K562 (cell line): ENCODE data around the gene SMC1A. TPM values are rescaled to one million over a fixed set of nuclear protein-coding genes. Genes with fewer than 3 reads are reported as not detected.

Experiments used
- ATAC-seq: fragments of 200-7000 bp; cut with Tn5 transposase; 3 replicates; pipeline ENCODE4 v1.9.1; 2020; ENCODE audit warnings: moderate library complexity
- BruUV-seq: library from RNA; stranded (reverse); fragments of 400-500 nt; replicated peaks from 2 replicates; lab custom pipeline; 2021; lab: Mats Ljungman, UMichigan
- CTCF ChIA-PET: fragments of 300-600 bp; formaldehyde crosslinking; extraction: SDS; loops from one replicate; lab custom pipeline; 2021; ENCODE audit warnings: low intra/inter-chr PET ratio; lab: Yijun Ruan, JAX
- POLR2A ChIA-PET: fragments of 300-600, 350-650 bp; sonication (Branson Sonifier 250); formaldehyde crosslinking; extraction: SDS; loops from one replicate; lab custom pipeline; 2021; ENCODE audit warnings: antibody characterized with exemption, inconsistent platforms; lab: Yijun Ruan, JAX
- DNase-seq, 4 experiments: peaks; one replicate each; pipeline versions ENCODE4 v3.0.0 to v3.0.0-alpha.2; 2011 to 2018; ENCODE audit warnings: low spot score in 3 of 4, mixed read lengths in 3 of 4; ENCODE audit errors: extremely low read depth in 1 of 4
- FAIRE-seq: peaks from 2 replicates; lab custom pipeline; 2011; peaks lifted over from hg19 to GRCh38; lab: Jason Lieb, UNC
- H2AFZ ChIP-seq: 2 replicates; pipeline ENCODE4 v1.6.0; 2011; ENCODE audit warnings: low read depth, low read length, control low read depth, inconsistent platforms
- H3K27ac ChIP-seq: fragments of 200-600 bp; 3 replicates; pipeline ENCODE4 v1.8.0; 2011; ENCODE audit warnings: low read depth, mild to moderate bottlenecking, control low read depth, inconsistent platforms, low read length, moderate library complexity, mixed read lengths; ENCODE audit errors: extremely low read depth
- H3K27me3 ChIP-seq, 2 experiments: fragments of 300-600 bp in 1 of 2; 2 replicates in 1 of 2; 3 replicates in 1 of 2; pipeline versions ENCODE4 v1.6.0 to v1.8.0; 2011; ENCODE audit warnings: inconsistent platforms in 2 of 2, low read length in 2 of 2, mild to moderate bottlenecking in 1 of 2, mixed read lengths in 1 of 2, moderate library complexity in 1 of 2; ENCODE audit not compliant: control insufficient read depth in 2 of 2, insufficient read depth in 2 of 2
- H3K36me3 ChIP-seq: fragments of 300-600 bp; 3 replicates; pipeline ENCODE4 v1.8.0; 2011; ENCODE audit warnings: mild to moderate bottlenecking, low read length, inconsistent platforms; ENCODE audit not compliant: control insufficient read depth, insufficient read depth
- H3K4me1 ChIP-seq, 2 experiments: fragments of 200-600 bp in 1 of 2; replicated peaks in 1 of 2; 2 replicates in 1 of 2; 3 replicates in 1 of 2; pipeline versions ENCODE4 v1.5.1 to v1.8.0; 2011; ENCODE audit warnings: inconsistent platforms in 2 of 2, low read length in 2 of 2, mild to moderate bottlenecking in 1 of 2, mixed read lengths in 1 of 2, moderate library complexity in 1 of 2; ENCODE audit not compliant: control insufficient read depth in 2 of 2, insufficient read depth in 2 of 2
- H3K4me2 ChIP-seq: 2 replicates; pipeline ENCODE4 v1.6.1; 2011; ENCODE audit warnings: low read length, control low read depth, inconsistent platforms, mixed read lengths; ENCODE audit not compliant: insufficient read depth
- H3K4me3 ChIP-seq: fragments of 200-600 bp; sonication (generic), shearing (Covaris generic); 2 replicates; pipeline ENCODE4 v1.5.1; 2016; ENCODE audit warnings: control low read depth, inconsistent platforms
- H3K79me2 ChIP-seq: fragments of 200-600 bp; 3 replicates; pipeline ENCODE4 v1.8.0; 2011; ENCODE audit warnings: low read length, inconsistent platforms; ENCODE audit not compliant: control insufficient read depth, insufficient read depth
- H3K9ac ChIP-seq, 2 experiments: 2 replicates each; pipeline versions ENCODE4 v1.6.0 to v1.6.1; 2011; ENCODE audit warnings: low read depth in 2 of 2, low read length in 2 of 2, control low read depth in 1 of 2, inconsistent platforms in 1 of 2, mild to moderate bottlenecking in 1 of 2, mixed read lengths in 1 of 2; ENCODE audit not compliant: insufficient read depth in 1 of 2
- H3K9me1 ChIP-seq: one replicate; pipeline ENCODE4 v1.6.0; 2011; ENCODE audit warnings: inconsistent platforms, mild to moderate bottlenecking, low read length, moderate library complexity; ENCODE audit not compliant: control insufficient read depth, insufficient read depth
- H3K9me3 ChIP-seq: replicated peaks from 2 replicates; pipeline ENCODE4 v1.5.1; 2011; ENCODE audit warnings: low read depth, low read length, inconsistent platforms; ENCODE audit not compliant: control insufficient read depth, insufficient read depth
- H4K20me1 ChIP-seq: replicated peaks from 2 replicates; pipeline ENCODE4 v1.6.1; 2011; ENCODE audit warnings: low read length, inconsistent platforms, mixed read lengths; ENCODE audit not compliant: control insufficient read depth, insufficient read depth
- ATF4 ChIP-seq: fragments of 450-650 bp; formaldehyde crosslinking; IDR thresholded peaks from 2 replicates; pipeline ENCODE4 v1.4.0; 2022; ENCODE audit warnings: mild to moderate bottlenecking, moderate library complexity
- ELF1 ChIP-seq: fragments of 200-800 bp; sonication (Bioruptor generic); IDR thresholded peaks from 2 replicates; pipeline ENCODE4 v1.6.1; 2016; ENCODE audit warnings: missing genetic modification characterization, missing compliant biosample characterization
- FOXJ3 ChIP-seq: sonication (generic); formaldehyde crosslinking; IDR thresholded peaks from 2 replicates; pipeline ENCODE4 v1.4.0; 2020; ENCODE audit warnings: mild to moderate bottlenecking, missing genetic modification reagents
- HMGN3 ChIP-seq: IDR thresholded peaks from 2 replicates; pipeline ENCODE4 v1.6.1; 2011; ENCODE audit warnings: borderline replicate concordance, low read depth, mild to moderate bottlenecking, mixed read lengths, low read length; ENCODE audit not compliant: insufficient read length; ENCODE audit errors: extremely low read depth
- IRF2 ChIP-seq: sonication (generic); formaldehyde crosslinking; IDR thresholded peaks from 2 replicates; pipeline ENCODE4 v1.8.1; 2022; ENCODE audit warnings: mild to moderate bottlenecking, missing genetic modification reagents
- NFYB ChIP-seq: IDR thresholded peaks from 2 replicates; pipeline ENCODE4 v1.6.1; 2011; ENCODE audit warnings: mild to moderate bottlenecking, moderate library complexity; ENCODE audit not compliant: insufficient read length; ENCODE audit errors: extremely low read depth
- NR2C1 ChIP-seq, 2 experiments: fragments of 450-650 bp; IDR thresholded peaks; 2 replicates each; pipeline ENCODE4 v1.6.1; 2017; ENCODE audit warnings: mild to moderate bottlenecking in 2 of 2, antibody characterized with exemption in 1 of 2, inconsistent platforms in 1 of 2, missing compliant biosample characterization in 1 of 2, missing genetic modification characterization in 1 of 2
- POLR3G ChIP-seq: IDR thresholded peaks from 2 replicates; pipeline ENCODE4 v1.6.1; 2011; ENCODE audit not compliant: insufficient read length, insufficient replicate concordance; ENCODE audit errors: extremely low read depth
- RBFOX2 ChIP-seq: fragments of 200-400 bp; formaldehyde crosslinking; IDR thresholded peaks from 2 replicates; pipeline ENCODE4 v1.6.1; 2017; ENCODE audit warnings: low read depth, mild to moderate bottlenecking, low read length, moderate library complexity
- SPI1 ChIP-seq: IDR thresholded peaks from 2 replicates; pipeline ENCODE4 v1.6.1; 2011; ENCODE audit warnings: low read depth, low read length, control low read depth, borderline replicate concordance
- ZNF444 ChIP-seq: fragments of 250-450 bp; sonication (Bioruptor Pico); IDR thresholded peaks from 2 replicates; pipeline ENCODE4 v1.4.0; 2020; ENCODE audit warnings: mild to moderate bottlenecking, moderate library complexity
- ZNF764 ChIP-seq: fragments of 250-450 bp; sonication (Bioruptor Pico); IDR thresholded peaks from 2 replicates; pipeline ENCODE4 v1.4.0; 2020; ENCODE audit warnings: low read depth, mild to moderate bottlenecking, moderate library complexity
- WGBS: fragments of 100-300 bp; shearing (Covaris generic); methylation state at CpG from one replicate; pipeline ENCODE4 v1.1.6; 2016; ENCODE audit warnings: low coverage, mixed read lengths; ENCODE audit not compliant: insufficient coverage; ENCODE audit errors: missing lambda C conversion rate; 5-methylcytosine and 5-hydroxymethylcytosine counted together
- in situ Hi-C: fragments of 300-500 bp; cut with MboI; formaldehyde crosslinking; loops from 4 replicates; pipeline ENCODE4 v1.15.0; 2018; ENCODE audit warnings: inconsistent platforms, mixed read lengths
- intact Hi-C: fragments of 100-400 bp; cut with micrococcal nuclease; formaldehyde crosslinking; loops from 2 replicates; pipeline ENCODE4 v1.14.2; 2022
- polyA plus RNA-seq, 8 experiments: library from polyadenylated mRNA; depleted of rRNA in 4 of 8; stranded (reverse) in 5 of 8; unstranded in 3 of 8; fragments of >200 nt; fragmentation: Nextera tagmentation in 2 of 8; fragmentation: Illumina TruSeq in 1 of 8; extraction: Ambion mirVana in 2 of 8; extraction: Trizol in 1 of 8; gene quantifications; 2 replicates each; pipeline versions ENCODE4 v1.2.1 to v1.2.3, GENCODE V29; 2011 to 2014; ENCODE audit warnings: inconsistent platforms in 1 of 8, missing spikeins in 1 of 8
- total RNA-seq, 7 experiments: library from RNA; depleted of rRNA in 6 of 7; stranded (reverse); fragments of >200 nt in 6 of 7; fragmentation: Illumina TruSeq in 2 of 7; extraction: Trizol in 2 of 7; gene quantifications; 2 replicates each; pipeline versions ENCODE4 v1.2.1 to v1.2.3, GENCODE V29; 2011 to 2021; ENCODE audit warnings: low replicate concordance in 1 of 7
- TF ChIP-seq, protein P1 (sequence below): fragments of 250-450 bp; sonication (Bioruptor Pico); IDR thresholded peaks from 2 replicates; pipeline ENCODE4 v1.5.0; 2020; ENCODE audit warnings: mild to moderate bottlenecking
- TF ChIP-seq, protein P2 (sequence below): fragments of 450-650 bp; formaldehyde crosslinking; IDR thresholded peaks from 2 replicates; pipeline ENCODE4 v1.4.0; 2020; ENCODE audit warnings: mild to moderate bottlenecking

SMC1A gene
- total and polyA plus RNA-seq, 9 of the 15 experiments (the other 6 are each of a cell fraction or from before 2014, with no cell fraction given), result 28.5 to 126 (median 71.2) TPM

DNA sequence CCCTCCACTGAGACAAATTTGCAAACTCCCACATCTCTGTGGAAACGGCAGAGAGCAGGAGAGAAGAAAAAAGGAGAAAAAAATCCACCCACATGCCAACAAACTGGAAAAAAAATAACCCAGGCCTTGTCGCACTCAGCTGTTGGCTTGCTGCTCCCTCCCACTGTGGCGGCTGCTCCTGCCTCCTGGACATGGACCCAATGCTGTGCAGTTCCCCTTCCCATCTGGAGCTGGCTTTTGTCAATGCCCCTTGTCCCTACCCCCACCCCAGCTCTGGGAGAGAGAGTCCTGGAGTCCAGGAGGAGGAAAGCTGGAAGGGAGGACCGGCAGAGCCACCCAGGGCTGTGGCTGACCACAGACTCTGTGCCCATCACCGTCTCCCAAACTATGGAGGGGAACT, 90.2 kb downstream of the SMC1A start:
- FAIRE-seq, result no peak
- WGBS, result 0% methylated on average over 2 of the region's 5 CpGs
- no peak for DNase-seq
- H3K27me3 ChIP-seq, result peaks cover 8 to 40% of the 10 kb centered on the region in 2 experiments; a peak in 3 of 5 replicates
- no peaks in the 10 kb centered on the region for H3K36me3 ChIP-seq
- H2AFZ ChIP-seq, result no peak overlapping the region
- intact Hi-C loops, result loop anchor here (5.0 kb wide), 1 partner anchor 40 kb away; no protein-coding TSS in a partner anchor
- CTCF ChIA-PET, result no interaction called here
- no peak overlapping the region for H3K4me3 ChIP-seq
- H3K4me1 ChIP-seq, result no peaks in the 10 kb centered on the region; a peak in 1 of 5 replicates
- no peak for ATAC-seq
- H3K9ac ChIP-seq, result no peak overlapping the region
- no peak for TF ChIP-seq NFYB
- TF ChIP-seq ZNF764 (CRISPR knock-in tag), result no peak
- TF ChIP-seq ATF4 (CRISPR knock-in tag), result no peak
- TF ChIP-seq SPI1, result no peak
- no peak for TF ChIP-seq RBFOX2
- TF ChIP-seq ELF1 (tag), result no peak
- TF ChIP-seq, protein P1, sequence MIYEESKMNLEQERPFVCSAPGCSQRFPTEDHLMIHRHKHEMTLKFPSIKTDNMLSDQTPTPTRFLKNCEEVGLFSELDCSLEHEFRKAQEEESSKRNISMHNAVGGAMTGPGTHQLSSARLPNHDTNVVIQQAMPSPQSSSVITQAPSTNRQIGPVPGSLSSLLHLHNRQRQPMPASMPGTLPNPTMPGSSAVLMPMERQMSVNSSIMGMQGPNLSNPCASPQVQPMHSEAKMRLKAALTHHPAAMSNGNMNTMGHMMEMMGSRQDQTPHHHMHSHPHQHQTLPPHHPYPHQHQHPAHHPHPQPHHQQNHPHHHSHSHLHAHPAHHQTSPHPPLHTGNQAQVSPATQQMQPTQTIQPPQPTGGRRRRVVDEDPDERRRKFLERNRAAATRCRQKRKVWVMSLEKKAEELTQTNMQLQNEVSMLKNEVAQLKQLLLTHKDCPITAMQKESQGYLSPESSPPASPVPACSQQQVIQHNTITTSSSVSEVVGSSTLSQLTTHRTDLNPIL (CRISPR knock-in tag), result no peak
- no peak for TF ChIP-seq IRF2 (CRISPR knock-in tag)
- no peak for TF ChIP-seq FOXJ3 (CRISPR knock-in tag)
- TF ChIP-seq, protein P2, sequence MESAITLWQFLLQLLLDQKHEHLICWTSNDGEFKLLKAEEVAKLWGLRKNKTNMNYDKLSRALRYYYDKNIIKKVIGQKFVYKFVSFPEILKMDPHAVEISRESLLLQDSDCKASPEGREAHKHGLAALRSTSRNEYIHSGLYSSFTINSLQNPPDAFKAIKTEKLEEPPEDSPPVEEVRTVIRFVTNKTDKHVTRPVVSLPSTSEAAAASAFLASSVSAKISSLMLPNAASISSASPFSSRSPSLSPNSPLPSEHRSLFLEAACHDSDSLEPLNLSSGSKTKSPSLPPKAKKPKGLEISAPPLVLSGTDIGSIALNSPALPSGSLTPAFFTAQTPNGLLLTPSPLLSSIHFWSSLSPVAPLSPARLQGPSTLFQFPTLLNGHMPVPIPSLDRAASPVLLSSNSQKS, result no peak
- no peak for TF ChIP-seq HMGN3
- TF ChIP-seq NR2C1 (IDR thresholded peaks at IDR 0.05), result no peak
- no peak for TF ChIP-seq NR2C1 (tag; IDR thresholded peaks at IDR 0.05)
- no peak for TF ChIP-seq POLR3G
- no peak for TF ChIP-seq ZNF444
- H3K9me1 ChIP-seq, result no peaks in the 10 kb centered on the region
- no peaks in the 10 kb centered on the region for H4K20me1 ChIP-seq
- in situ Hi-C loops, result no loop called here
- POLR2A ChIA-PET, result interaction anchor here (1.1 kb wide), 1 partner anchor 11 kb away, joined by 3 read pairs; no protein-coding TSS in a partner anchor
- no peak overlapping the region for H3K27ac ChIP-seq
- no peaks in the 10 kb centered on the region for H3K9me3 ChIP-seq
- no peaks in the 10 kb centered on the region for H3K79me2 ChIP-seq
- BruUV-seq, result no TSS peak
- no peak overlapping the region for H3K4me2 ChIP-seq
